Neural progenitor cell (in vitro differentiated cells): Measurements from ENCODE around the gene CC2D2B. TPM values are rescaled to one million over a fixed set of nuclear protein-coding genes. Genes with fewer than 3 reads are reported as not detected.
A peak's percentile ranks its signal among the peaks of the same experiment; 100 is the strongest.
"Not testable (repeated sequence)": the region's sequence is repeated elsewhere in the genome, so short reads cannot be mapped to it uniquely, and the experiment has no call there.

Source experiments
- DNase-seq: peaks from one replicate; pipeline ENCODE4 v3.0.0-alpha.2; 2016; ENCODE audit warnings: low spot score
- H2AFZ ChIP-seq: fragments of 200-600 bp; sonication (generic); replicated peaks from 2 replicates; pipeline ENCODE4 v1.6.1; 2016; ENCODE audit warnings: antibody characterized with exemption
- H3F3A ChIP-seq: fragments of 200-600 bp; sonication (generic); 2 replicates; pipeline ENCODE4 v1.6.1; 2016; ENCODE audit warnings: antibody characterized with exemption, low read depth
- H3K27ac ChIP-seq: fragments of 200-600 bp; sonication (generic); 2 replicates; pipeline ENCODE4 v1.5.1; 2016; ENCODE audit warnings: mild to moderate bottlenecking
- H3K27me3 ChIP-seq: fragments of 200-600 bp; sonication (generic); 2 replicates; pipeline ENCODE4 v1.6.1; 2016; ENCODE audit warnings: mild to moderate bottlenecking, moderate library complexity
- H3K36me3 ChIP-seq: fragments of 200-600 bp; sonication (generic); 2 replicates; pipeline ENCODE4 v1.5.1; 2016
- H3K4me1 ChIP-seq: fragments of 200-600 bp; sonication (generic); 2 replicates; pipeline ENCODE4 v1.6.1; 2016; ENCODE audit warnings: mixed run types
- H3K4me2 ChIP-seq: fragments of 200-600 bp; sonication (generic); 2 replicates; pipeline ENCODE4 v1.6.1; 2016
- H3K4me3 ChIP-seq: fragments of 200-600 bp; sonication (generic); 2 replicates; pipeline ENCODE4 v1.5.1; 2016
- H3K79me2 ChIP-seq: fragments of 200-600 bp; sonication (generic); 2 replicates; pipeline ENCODE4 v1.6.1; 2016; ENCODE audit warnings: low read depth
- H3K9ac ChIP-seq: fragments of 200-600 bp; sonication (generic); 2 replicates; pipeline ENCODE4 v1.6.1; 2016
- H3K9me3 ChIP-seq: fragments of 200-600 bp; sonication (generic); 2 replicates; pipeline ENCODE4 v1.5.1; 2016; ENCODE audit warnings: low read depth
- H4K20me1 ChIP-seq: fragments of 200-600 bp; sonication (generic); 2 replicates; pipeline ENCODE4 v1.6.1; 2016; ENCODE audit warnings: low read depth
- H3K27ac Mint-ChIP-seq: 3 replicates; pipeline ENCODE4 v1.8.0; 2021; ENCODE audit warnings: mixed read lengths
- H3K27me3 Mint-ChIP-seq: 2 replicates; pipeline ENCODE4 v1.8.0; 2022; ENCODE audit warnings: low read depth, mild to moderate bottlenecking, inconsistent platforms, moderate library complexity, mixed read lengths; ENCODE audit not compliant: insufficient read depth
- H3K36me3 Mint-ChIP-seq: 3 replicates; pipeline ENCODE4 v1.8.0; 2021; ENCODE audit warnings: mixed read lengths
- H3K4me1 Mint-ChIP-seq: 3 replicates; pipeline ENCODE4 v1.8.0; 2021; ENCODE audit warnings: mixed read lengths
- H3K4me3 Mint-ChIP-seq: 3 replicates; pipeline ENCODE4 v1.8.0; 2021; ENCODE audit warnings: mild to moderate bottlenecking, moderate library complexity, mixed read lengths
- H3K9me3 Mint-ChIP-seq: 3 replicates; pipeline ENCODE4 v1.8.0; 2020; ENCODE audit warnings: mixed read lengths
- CTCF ChIP-seq: fragments of 200-600 bp; sonication (generic); IDR thresholded peaks from 2 replicates; pipeline ENCODE4 v1.5.1; 2017; ENCODE audit warnings: antibody characterized with exemption, mild to moderate bottlenecking
- EZH2 ChIP-seq: fragments of 200-600 bp; sonication (generic); IDR thresholded peaks from 2 replicates; pipeline ENCODE4 v1.6.1; 2017; ENCODE audit warnings: antibody characterized with exemption, mild to moderate bottlenecking, moderate library complexity
- EZH2phosphoT487 ChIP-seq: fragments of 200-600 bp; sonication (generic); IDR thresholded peaks from 2 replicates; pipeline ENCODE4 v1.6.1; 2017; ENCODE audit warnings: antibody characterized with exemption
- total RNA-seq: library from RNA; depleted of rRNA; stranded (reverse); fragments of >200 nt; gene quantifications from 2 replicates; pipeline ENCODE4 v1.2.3, GENCODE V29; 2015; ENCODE audit warnings: low replicate concordance

CC2D2B gene
- total RNA-seq, 1 donor from 2014 or later: 0.37 TPM

DNA sequence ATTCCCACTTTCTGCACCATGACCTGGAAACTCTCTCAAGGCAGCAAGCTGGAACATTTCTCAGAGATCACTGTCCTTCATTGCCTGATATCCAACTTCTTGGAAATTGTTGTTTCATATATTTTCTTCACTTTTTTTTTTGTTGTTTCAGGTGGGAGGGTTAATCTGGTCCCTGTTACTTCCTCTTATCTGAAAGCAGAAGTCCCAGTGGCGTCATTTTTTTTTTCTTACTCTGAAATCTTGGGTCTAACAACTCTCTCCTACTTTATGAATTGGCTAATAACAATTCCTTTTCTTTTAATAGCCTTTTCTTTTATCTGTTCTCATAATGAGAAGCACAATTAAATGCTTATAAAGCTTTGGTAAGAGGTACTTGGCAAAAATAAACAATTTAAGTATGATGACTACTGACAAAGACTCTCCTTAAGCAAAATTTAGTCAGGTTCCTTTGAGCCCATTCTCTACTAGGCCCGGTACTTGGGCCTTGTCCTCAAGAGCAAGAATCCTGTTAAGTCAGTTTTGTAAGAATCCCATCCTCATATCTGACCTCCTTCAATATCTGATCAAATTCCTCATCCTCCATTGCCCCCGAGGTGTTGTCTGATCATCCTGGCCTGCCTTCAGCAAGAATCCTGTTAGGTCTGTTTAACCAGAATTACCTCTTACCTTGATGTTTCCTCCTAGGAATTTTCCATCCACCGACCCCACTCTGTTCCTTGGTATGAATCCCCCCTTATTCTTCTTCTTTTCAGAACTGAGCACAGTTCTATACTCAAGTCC is 11.5 kb upstream of the CC2D2B start:
- Histone ChIP-seq H3K4me2 (no peak overlapping the region), H2AFZ (no peak overlapping the region), H3K36me3 (peaks cover 11% of the 10 kb centered on the region), H3K9ac (no peak overlapping the region), H4K20me1 (no peaks in the 10 kb centered on the region), H3K27me3 (no peaks in the 10 kb centered on the region), H3K79me2 (no peaks in the 10 kb centered on the region), H3K27ac (no peak overlapping the region), H3K4me1 (no peaks in the 10 kb centered on the region), H3F3A (no peaks in the 10 kb centered on the region), H3K4me3 (no peak overlapping the region), H3K9me3 (no peaks in the 10 kb centered on the region)
- Mint-ChIP-seq H3K27ac (no peak overlapping the region), H3K9me3 (no peaks in the 10 kb centered on the region), H3K4me1 (no peaks in the 10 kb centered on the region), H3K4me3 (no peak overlapping the region), H3K27me3 (no peaks in the 10 kb centered on the region), H3K36me3 (peaks cover 40% of the 10 kb centered on the region)
- TF ChIP-seq EZH2 (no peak), CTCF (no peak), EZH2phosphoT487 (no peak)
- DNase-seq: no peak

- not testable (repeated sequence) for H4K20me1 ChIP-seq, H3K4me3 ChIP-seq, H3K79me2 ChIP-seq, H3K36me3 ChIP-seq, H3K36me3 Mint-ChIP-seq, DNase-seq, H3K27me3 ChIP-seq, H3K9ac ChIP-seq, H3K27me3 Mint-ChIP-seq, H3K27ac Mint-ChIP-seq, H3K9me3 ChIP-seq, H2AFZ ChIP-seq, H3K4me1 ChIP-seq, H3K4me1 Mint-ChIP-seq, H3F3A ChIP-seq, H3K4me2 ChIP-seq, H3K9me3 Mint-ChIP-seq, H3K27ac ChIP-seq
- peak overlapping the region; percentile 21 for H3K4me3 Mint-ChIP-seq
Measured at GRCh38 chr10:95905897-95906580, 1.7 kb upstream of the CC2D2B start.

DNA sequence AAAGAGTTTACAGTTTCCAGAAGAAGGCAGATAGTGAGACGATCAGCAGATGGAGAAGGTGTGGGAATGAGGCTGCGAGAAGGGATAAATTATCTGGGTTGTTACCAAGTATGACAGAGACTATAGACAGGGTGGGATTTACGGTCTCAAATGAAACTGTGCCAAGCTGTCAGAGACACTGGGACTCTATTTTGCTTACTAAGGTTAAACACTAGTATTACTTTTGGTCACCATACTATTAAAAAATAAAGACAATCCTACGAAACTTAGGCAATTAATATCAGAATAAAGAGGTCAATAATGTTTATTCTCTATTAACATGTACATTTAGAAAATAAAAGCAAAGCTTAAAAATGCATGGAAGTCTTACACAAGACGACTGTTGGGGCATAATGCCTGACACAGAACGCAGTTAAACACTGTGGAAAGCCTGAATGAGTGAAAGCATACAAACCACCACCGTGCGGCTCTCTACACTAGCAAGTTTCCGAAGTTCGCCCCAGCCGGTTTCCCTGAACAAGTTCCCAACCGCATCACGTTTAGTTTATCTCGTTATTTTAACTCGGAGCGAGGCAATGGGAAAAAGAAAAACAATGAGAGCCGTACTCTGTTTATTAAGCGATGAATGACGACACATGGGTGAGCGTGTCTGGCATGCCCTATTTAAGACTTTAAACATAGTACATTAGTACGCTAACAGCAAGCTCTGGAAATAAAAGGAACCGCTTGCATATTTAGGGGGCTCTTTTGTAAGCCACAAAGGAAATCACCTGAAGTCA is 909 bp upstream of the CC2D2B start:
- Histone ChIP-seq H3K4me2 (peak overlapping the region; percentile 86), H3K9me3 (no peaks in the 10 kb centered on the region), H3K27me3 (peaks cover 12% of the 10 kb centered on the region), H2AFZ (peak overlapping the region; percentile 96), H4K20me1 (no peaks in the 10 kb centered on the region), H3K9ac (no peak overlapping the region), H3K36me3 (no peaks in the 10 kb centered on the region), H3K4me3 (peak overlapping the region; percentile 60), H3K27ac (no peak overlapping the region), H3K4me1 (no peaks in the 10 kb centered on the region), H3K79me2 (peaks cover 8% of the 10 kb centered on the region), H3F3A (peaks cover 3% of the 10 kb centered on the region)
- Mint-ChIP-seq H3K27ac (no peak overlapping the region), H3K36me3 (peaks cover 4% of the 10 kb centered on the region), H3K27me3 (peaks cover 4% of the 10 kb centered on the region), H3K4me1 (no peaks in the 10 kb centered on the region), H3K4me3 (peak overlapping the region; percentile 93), H3K9me3 (no peaks in the 10 kb centered on the region)
- peak; percentile 60 for DNase-seq
- no peak for TF ChIP-seq EZH2phosphoT487
- TF ChIP-seq EZH2: no peak
- no peak for TF ChIP-seq CTCF
